ENCODE measurements around the gene EYS. TPM values are rescaled to one million over a fixed set of nuclear protein-coding genes. Genes with fewer than 3 reads are reported as not detected.
A peak's percentile ranks its signal among the peaks of the same experiment; 100 is the strongest.

EYS gene
- total and polyA plus RNA-seq, 2 of the 13 experiments (the other 11 are each of a cell fraction or from before 2014, with no cell fraction given), result 0.04 to 0.07 TPM

DNA sequence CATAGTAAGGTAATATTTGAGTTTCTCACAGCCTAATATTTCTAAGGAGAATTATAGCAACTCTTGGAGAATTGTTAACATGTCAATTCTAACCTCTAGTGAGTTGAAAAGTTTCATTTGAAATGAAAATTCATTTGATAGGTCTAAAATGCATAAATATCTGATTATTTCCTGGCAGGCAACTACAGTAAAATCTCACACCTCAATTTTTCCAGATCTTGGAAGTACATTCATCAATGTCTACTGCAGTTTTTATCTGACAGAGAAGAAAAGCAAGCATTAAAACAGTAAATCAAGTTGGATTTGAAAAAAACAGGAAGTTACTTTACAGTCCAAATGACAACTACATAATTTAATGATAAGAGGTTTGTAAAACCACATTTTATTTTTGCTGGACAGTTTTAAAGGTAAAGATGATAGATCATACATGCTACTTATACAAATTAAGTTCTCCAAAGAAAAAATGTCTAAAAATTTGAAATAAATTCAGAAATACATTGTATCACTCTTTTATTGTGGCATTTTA, 631.3 kb downstream of the EYS start (continued):
- TF ChIP-seq ZNF343 (CRISPR knock-in tag; IDR thresholded peaks at IDR 0.05), result no peak

DNA sequence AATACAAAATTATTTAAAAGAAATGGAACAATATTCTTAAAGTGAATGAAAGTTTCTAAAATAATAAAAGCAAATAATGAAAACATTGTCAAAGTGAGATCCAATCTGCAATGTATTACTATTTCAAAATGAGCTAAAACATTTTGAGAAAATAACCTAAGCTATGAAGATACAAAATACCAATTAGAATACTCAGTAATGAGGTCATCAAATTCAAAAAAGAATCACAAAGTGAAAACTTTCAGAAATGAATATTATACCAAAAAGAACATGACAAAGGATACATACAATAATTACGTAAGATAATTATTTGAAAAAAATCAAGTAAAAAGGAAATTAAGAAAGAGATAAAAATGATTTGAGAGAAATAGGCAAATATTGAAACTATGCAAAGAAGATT, 634.5 kb downstream of the EYS start:
- no peak overlapping the region for H3K4me3 ChIP-seq (replicated peaks in 1 of 3; ENCODE audit: insufficient read depth in 1 of 3, low read depth in 2 of 3, low read length in 3 of 3)
- no peaks in the 10 kb centered on the region for H3K9me3 ChIP-seq (ENCODE audit: low read length)
- peak; percentile 93 for TF ChIP-seq ATF7 (IDR thresholded peaks at IDR 0.05)
- no peak for TF ChIP-seq ATF7 (CRISPR knock-in tag; IDR thresholded peaks at IDR 0.05)
- TF ChIP-seq NFKB2 (CRISPR knock-in tag; IDR thresholded peaks at IDR 0.05; ENCODE audit: borderline replicate concordance), result no peak
- 0 out of 2 replicates have a peak, but pooled peaks have one; percentile 25 for TF ChIP-seq CREB1 (IDR thresholded peaks at IDR 0.05)
- no peak for TF ChIP-seq CREB1 (CRISPR knock-in tag; IDR thresholded peaks at IDR 0.05)
- TF ChIP-seq, protein P1, sequence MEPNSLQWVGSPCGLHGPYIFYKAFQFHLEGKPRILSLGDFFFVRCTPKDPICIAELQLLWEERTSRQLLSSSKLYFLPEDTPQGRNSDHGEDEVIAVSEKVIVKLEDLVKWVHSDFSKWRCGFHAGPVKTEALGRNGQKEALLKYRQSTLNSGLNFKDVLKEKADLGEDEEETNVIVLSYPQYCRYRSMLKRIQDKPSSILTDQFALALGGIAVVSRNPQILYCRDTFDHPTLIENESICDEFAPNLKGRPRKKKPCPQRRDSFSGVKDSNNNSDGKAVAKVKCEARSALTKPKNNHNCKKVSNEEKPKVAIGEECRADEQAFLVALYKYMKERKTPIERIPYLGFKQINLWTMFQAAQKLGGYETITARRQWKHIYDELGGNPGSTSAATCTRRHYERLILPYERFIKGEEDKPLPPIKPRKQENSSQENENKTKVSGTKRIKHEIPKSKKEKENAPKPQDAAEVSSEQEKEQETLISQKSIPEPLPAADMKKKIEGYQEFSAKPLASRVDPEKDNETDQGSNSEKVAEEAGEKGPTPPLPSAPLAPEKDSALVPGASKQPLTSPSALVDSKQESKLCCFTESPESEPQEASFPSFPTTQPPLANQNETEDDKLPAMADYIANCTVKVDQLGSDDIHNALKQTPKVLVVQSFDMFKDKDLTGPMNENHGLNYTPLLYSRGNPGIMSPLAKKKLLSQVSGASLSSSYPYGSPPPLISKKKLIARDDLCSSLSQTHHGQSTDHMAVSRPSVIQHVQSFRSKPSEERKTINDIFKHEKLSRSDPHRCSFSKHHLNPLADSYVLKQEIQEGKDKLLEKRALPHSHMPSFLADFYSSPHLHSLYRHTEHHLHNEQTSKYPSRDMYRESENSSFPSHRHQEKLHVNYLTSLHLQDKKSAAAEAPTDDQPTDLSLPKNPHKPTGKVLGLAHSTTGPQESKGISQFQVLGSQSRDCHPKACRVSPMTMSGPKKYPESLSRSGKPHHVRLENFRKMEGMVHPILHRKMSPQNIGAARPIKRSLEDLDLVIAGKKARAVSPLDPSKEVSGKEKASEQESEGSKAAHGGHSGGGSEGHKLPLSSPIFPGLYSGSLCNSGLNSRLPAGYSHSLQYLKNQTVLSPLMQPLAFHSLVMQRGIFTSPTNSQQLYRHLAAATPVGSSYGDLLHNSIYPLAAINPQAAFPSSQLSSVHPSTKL (CRISPR knock-in tag; IDR thresholded peaks at IDR 0.05), result no peak
- no peak overlapping the region for H3K27ac ChIP-seq (ENCODE audit: extremely low read length, insufficient read depth, low read length)
- H4K20me1 ChIP-seq (ENCODE audit: insufficient read depth, low read length), result no peaks in the 10 kb centered on the region
- ChIA-PET CTCF (ENCODE audit: low intra/inter-chr PET ratio, low total read pairs) (no interaction called here), POLR2A (no interaction called here)
- in situ Hi-C loops (cut with HindIII; ENCODE audit: extremely low pct_ligation_motif_present, low pct_unique_long_range_greater_than_20kb) (no loop called here), intact Hi-C loops (cut with micrococcal nuclease; ENCODE audit: unreplicated experiment) (no loop called here)
- DNase-seq (ENCODE audit: low spot score), result no peak
- no peak overlapping the region for H3K9ac ChIP-seq (ENCODE audit: insufficient read depth, low read depth, low read length)
- no peaks in the 10 kb centered on the region for H3K79me2 ChIP-seq (ENCODE audit: insufficient read depth, low read length)
- H3K27me3 ChIP-seq (ENCODE audit: control insufficient read depth in 1 of 2, insufficient read depth in 2 of 2, low read length in 2 of 2), result no peaks in the 10 kb centered on the region
- no peak for FAIRE-seq
- no peaks in the 10 kb centered on the region for H3K36me3 ChIP-seq (replicated peaks in 1 of 2; ENCODE audit: control insufficient read depth in 1 of 2, insufficient read depth in 2 of 2, low read length in 2 of 2)
- H2AFZ ChIP-seq (ENCODE audit: low read length), result no peak overlapping the region
- WGBS (ENCODE audit: low lambda C conversion rate), result 61% methylated on average over 1 of the region's 1 CpG
- no peak overlapping the region for H3K4me2 ChIP-seq (ENCODE audit: low read depth, low read length)
- H3K4me1 ChIP-seq (ENCODE audit: insufficient read depth, low read length), result no peaks in the 10 kb centered on the region
- no peak for ATAC-seq
- BruUV-seq (replicated peaks), result no TSS peak

Measured in HepG2 (cell line).